Activated CD4-positive, alpha-beta T cell treated with anti-CD3 and anti-CD28 coated beads, Interleukin-2, amount 10 ng/mL, durations not matched to agents 24 days and 14 days (primary cell): ENCODE data around the gene NEDD4L. TPM values are rescaled to one million over a fixed set of nuclear protein-coding genes. Genes with fewer than 3 reads are reported as not detected.

ENCODE experiments used
- DNase-seq: peaks from one replicate; pipeline ENCODE4 v3.0.0; 2022
- H3K27ac Mint-ChIP-seq: one replicate; pipeline ENCODE4 v1.8.0; 2022; ENCODE audit warnings: mild to moderate bottlenecking, mixed read lengths
- H3K27me3 Mint-ChIP-seq: one replicate; pipeline ENCODE4 v1.8.0; 2022; ENCODE audit warnings: mixed read lengths
- H3K36me3 Mint-ChIP-seq: one replicate; pipeline ENCODE4 v1.8.0; 2022; ENCODE audit warnings: low read depth, mild to moderate bottlenecking, mixed read lengths
- H3K4me1 Mint-ChIP-seq: one replicate; pipeline ENCODE4 v1.8.0; 2021; ENCODE audit warnings: mixed read lengths
- H3K4me3 Mint-ChIP-seq: one replicate; pipeline ENCODE4 v1.8.0; 2022; ENCODE audit warnings: mild to moderate bottlenecking, moderate library complexity, mixed read lengths
- H3K9me3 Mint-ChIP-seq: one replicate; pipeline ENCODE4 v1.8.0; 2021; ENCODE audit warnings: mixed read lengths
- intact Hi-C: fragments of 100-400 bp; cut with micrococcal nuclease; formaldehyde crosslinking; loops from one replicate; pipeline ENCODE4 v1.15.1; 2023
- total RNA-seq: library from RNA; stranded (reverse); gene quantifications from 2 replicates; pipeline ENCODE4 v1.2.3, GENCODE V29; 2022

Gene NEDD4L
- total RNA-seq, 1 donor from 2014 or later = 4.2 TPM

- Mint-ChIP-seq H3K4me3 (no peak overlapping the region), H3K9me3 (no peaks in the 10 kb centered on the region), H3K36me3 (no peaks in the 10 kb centered on the region), H3K27me3 (peaks cover 1% of the 10 kb centered on the region), H3K27ac (no peak overlapping the region), H3K4me1 (no peaks in the 10 kb centered on the region)
- DNase-seq = no peak
- intact Hi-C loops = no loop called here
Measured at GRCh38 chr18:58337686-58338085, 293.7 kb downstream of the NEDD4L start.

GRCh38 chr18:58338141-58338540, 294.1 kb downstream of the NEDD4L start:
- H3K27me3 Mint-ChIP-seq = peaks cover 1% of the 10 kb centered on the region
- H3K9me3 Mint-ChIP-seq = no peaks in the 10 kb centered on the region
- H3K4me1 Mint-ChIP-seq = no peaks in the 10 kb centered on the region
- intact Hi-C loops = no loop called here
- no peaks in the 10 kb centered on the region for H3K36me3 Mint-ChIP-seq
- H3K4me3 Mint-ChIP-seq = no peak overlapping the region
- DNase-seq = no peak
- H3K27ac Mint-ChIP-seq = no peak overlapping the region

- Mint-ChIP-seq H3K27me3 (peaks cover 1% of the 10 kb centered on the region), H3K4me1 (no peaks in the 10 kb centered on the region), H3K27ac (no peak overlapping the region), H3K36me3 (no peaks in the 10 kb centered on the region), H3K9me3 (no peaks in the 10 kb centered on the region), H3K4me3 (no peak overlapping the region)
- DNase-seq = no peak
- intact Hi-C loops = no loop called here
Measured at GRCh38 chr18:58338961-58339592, 295.1 kb downstream of the NEDD4L start.

GRCh38 chr18:58339890-58340289, 295.9 kb downstream of the NEDD4L start:
- H3K4me1 Mint-ChIP-seq = no peaks in the 10 kb centered on the region
- no peaks in the 10 kb centered on the region for H3K27me3 Mint-ChIP-seq
- H3K36me3 Mint-ChIP-seq = no peaks in the 10 kb centered on the region
- H3K9me3 Mint-ChIP-seq = no peaks in the 10 kb centered on the region
- intact Hi-C loops = no loop called here
- no peak overlapping the region for H3K27ac Mint-ChIP-seq
- H3K4me3 Mint-ChIP-seq = no peak overlapping the region
- DNase-seq = no peak

- Mint-ChIP-seq H3K4me3 (no peak overlapping the region), H3K36me3 (no peaks in the 10 kb centered on the region), H3K9me3 (no peaks in the 10 kb centered on the region), H3K4me1 (no peaks in the 10 kb centered on the region), H3K27me3 (no peaks in the 10 kb centered on the region), H3K27ac (no peak overlapping the region)
- no peak for DNase-seq
- intact Hi-C loops = no loop called here
Measured at GRCh38 chr18:58341916-58342315, 297.9 kb downstream of the NEDD4L start.

GRCh38 chr18:58344080-58344670, 300.1 kb downstream of the NEDD4L start:
- Mint-ChIP-seq H3K4me1 (no peaks in the 10 kb centered on the region), H3K27ac (no peak overlapping the region), H3K4me3 (no peak overlapping the region), H3K36me3 (no peaks in the 10 kb centered on the region), H3K27me3 (no peaks in the 10 kb centered on the region), H3K9me3 (no peaks in the 10 kb centered on the region)
- no peak for DNase-seq
- intact Hi-C loops = no loop called here

DNA sequence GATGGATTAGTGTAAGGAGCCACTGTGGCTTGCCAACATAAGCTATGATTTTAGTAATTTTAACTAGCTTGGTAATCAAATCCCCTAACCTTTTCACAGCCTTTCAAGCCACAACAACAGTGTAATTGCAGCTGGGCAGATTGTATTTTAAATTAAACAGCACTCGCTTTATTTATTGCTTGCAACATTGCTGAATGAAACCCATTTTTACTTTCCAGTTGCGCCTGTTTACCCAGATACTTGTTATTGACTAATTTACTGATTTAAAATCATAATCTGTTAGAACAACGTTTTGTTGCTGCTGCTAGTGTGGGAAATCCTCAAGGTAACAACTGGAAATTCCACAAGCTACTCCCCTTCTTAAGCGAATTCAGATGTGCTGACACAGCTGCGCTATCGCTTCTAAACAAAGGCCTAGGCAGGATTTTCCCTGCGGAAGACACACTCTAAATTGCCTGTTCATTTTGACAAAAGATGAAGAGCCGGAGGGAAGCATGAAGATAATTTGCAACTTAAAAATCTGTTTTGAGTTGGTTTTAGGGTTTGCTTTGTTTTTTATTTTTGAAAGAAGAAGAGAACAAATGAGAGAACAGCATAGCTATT, 300.9 kb downstream of the NEDD4L start:
- Mint-ChIP-seq H3K4me1 (no peaks in the 10 kb centered on the region), H3K27me3 (no peaks in the 10 kb centered on the region), H3K4me3 (no peak overlapping the region), H3K9me3 (no peaks in the 10 kb centered on the region), H3K36me3 (no peaks in the 10 kb centered on the region), H3K27ac (no peak overlapping the region)
- no peak for DNase-seq
- intact Hi-C loops = no loop called here

- Mint-ChIP-seq H3K36me3 (no peaks in the 10 kb centered on the region), H3K4me3 (no peak overlapping the region), H3K9me3 (no peaks in the 10 kb centered on the region), H3K4me1 (no peaks in the 10 kb centered on the region), H3K27me3 (no peaks in the 10 kb centered on the region), H3K27ac (no peak overlapping the region)
- DNase-seq = no peak
- intact Hi-C loops = no loop called here
Measured at GRCh38 chr18:58345875-58346274, 301.8 kb downstream of the NEDD4L start.

DNA sequence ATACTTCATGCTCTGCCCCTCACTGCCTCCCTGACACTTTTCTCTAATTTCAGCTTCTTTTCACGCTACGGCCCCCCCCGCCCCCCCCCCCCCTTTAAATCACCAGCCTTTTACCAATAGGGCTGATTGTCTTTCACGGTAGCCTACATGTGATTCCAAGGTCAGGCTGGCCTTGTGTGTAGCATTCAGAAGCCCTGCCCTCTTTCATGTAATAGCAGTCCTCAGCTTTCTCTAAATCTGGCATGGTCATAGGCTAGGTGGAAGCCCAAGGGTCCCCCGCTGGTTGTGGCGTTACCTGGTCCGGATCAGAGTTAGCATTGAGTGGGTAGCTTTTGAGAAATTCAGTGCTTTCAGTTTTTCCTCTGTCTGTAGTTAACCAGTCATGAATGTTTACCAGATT, 303.1 kb downstream of the NEDD4L start:
- no peaks in the 10 kb centered on the region for H3K4me1 Mint-ChIP-seq
- DNase-seq = no peak
- no peaks in the 10 kb centered on the region for H3K27me3 Mint-ChIP-seq
- H3K27ac Mint-ChIP-seq = no peak overlapping the region
- no peaks in the 10 kb centered on the region for H3K9me3 Mint-ChIP-seq
- intact Hi-C loops = no loop called here
- H3K36me3 Mint-ChIP-seq = no peaks in the 10 kb centered on the region
- H3K4me3 Mint-ChIP-seq = no peak overlapping the region

DNA sequence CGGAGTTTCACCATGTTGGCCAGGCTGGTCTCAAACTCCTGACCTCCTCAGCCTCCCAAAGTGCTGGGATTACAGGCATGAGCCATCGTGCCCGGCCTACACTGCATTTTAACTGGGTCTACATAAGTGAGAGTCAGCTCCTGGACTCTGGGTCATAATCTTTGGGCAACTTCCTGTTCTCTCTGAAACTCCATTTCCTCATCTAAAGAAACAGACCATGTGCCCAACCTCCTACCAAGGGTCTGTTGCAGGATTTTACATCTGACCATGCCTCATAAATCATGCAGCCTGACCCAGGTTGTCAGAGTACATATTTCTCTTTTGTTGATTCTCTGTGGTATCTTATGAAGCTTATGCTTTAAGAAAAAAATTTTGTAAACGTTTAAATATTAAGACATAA, 304.5 kb downstream of the NEDD4L start:
- H3K27ac Mint-ChIP-seq = no peak overlapping the region
- intact Hi-C loops = no loop called here
- DNase-seq = no peak
- no peaks in the 10 kb centered on the region for H3K36me3 Mint-ChIP-seq
- H3K27me3 Mint-ChIP-seq = no peaks in the 10 kb centered on the region
- H3K4me1 Mint-ChIP-seq = no peaks in the 10 kb centered on the region
- H3K9me3 Mint-ChIP-seq = no peaks in the 10 kb centered on the region
- H3K4me3 Mint-ChIP-seq = no peak overlapping the region

- intact Hi-C loops = no loop called here
- H3K27me3 Mint-ChIP-seq = no peaks in the 10 kb centered on the region
- no peak for DNase-seq
- no peaks in the 10 kb centered on the region for H3K4me1 Mint-ChIP-seq
- no peaks in the 10 kb centered on the region for H3K36me3 Mint-ChIP-seq
- H3K9me3 Mint-ChIP-seq = no peaks in the 10 kb centered on the region
- no peak overlapping the region for H3K27ac Mint-ChIP-seq
- H3K4me3 Mint-ChIP-seq = no peak overlapping the region
Measured at GRCh38 chr18:58348951-58349350, 304.9 kb downstream of the NEDD4L start.

DNA sequence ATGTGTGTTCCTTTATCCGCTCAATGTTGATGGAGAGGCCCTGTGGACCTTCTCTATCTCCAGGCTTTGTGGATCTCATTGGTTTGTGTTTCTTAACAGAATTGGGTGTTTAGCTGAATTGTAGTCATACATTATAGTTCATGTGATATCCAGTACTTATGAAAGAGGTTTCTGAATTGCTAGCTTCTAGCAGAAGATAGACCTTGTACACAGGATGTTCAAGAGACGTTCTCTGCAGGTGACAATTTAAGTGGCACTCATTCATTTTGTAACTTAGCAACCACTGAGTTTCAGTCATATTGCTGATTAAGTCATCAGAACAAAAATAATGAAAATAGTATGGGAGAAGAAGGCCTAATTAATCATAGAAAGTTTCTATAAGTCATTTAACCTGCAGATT, 305.6 kb downstream of the NEDD4L start:
- Mint-ChIP-seq H3K27me3 (no peaks in the 10 kb centered on the region), H3K4me1 (no peaks in the 10 kb centered on the region), H3K9me3 (no peaks in the 10 kb centered on the region), H3K27ac (no peak overlapping the region), H3K36me3 (no peaks in the 10 kb centered on the region), H3K4me3 (no peak overlapping the region)
- DNase-seq = no peak
- intact Hi-C loops = no loop called here

DNA sequence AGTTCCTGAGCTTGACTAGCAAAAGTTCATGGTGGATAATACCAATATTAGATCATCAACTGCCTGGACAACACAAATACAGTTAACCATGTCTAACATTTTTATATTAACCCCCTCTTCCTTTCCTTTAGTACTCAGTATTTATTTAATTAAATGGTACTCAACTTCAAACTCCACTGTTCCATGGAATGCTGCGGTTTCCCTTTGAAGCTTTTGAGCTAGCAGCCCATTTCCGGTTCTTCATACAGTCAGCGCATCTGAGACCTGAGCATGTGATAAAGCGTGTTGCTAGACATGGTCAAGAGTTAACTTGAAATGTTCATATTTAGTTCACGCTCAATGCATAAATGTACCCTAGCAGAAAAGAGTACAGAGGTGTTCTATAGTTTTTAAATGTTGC, 306.5 kb downstream of the NEDD4L start:
- no peaks in the 10 kb centered on the region for H3K4me1 Mint-ChIP-seq
- no peak overlapping the region for H3K27ac Mint-ChIP-seq
- intact Hi-C loops = no loop called here
- no peaks in the 10 kb centered on the region for H3K9me3 Mint-ChIP-seq
- H3K27me3 Mint-ChIP-seq = no peaks in the 10 kb centered on the region
- H3K4me3 Mint-ChIP-seq = no peak overlapping the region
- H3K36me3 Mint-ChIP-seq = no peaks in the 10 kb centered on the region
- DNase-seq = no peak

GRCh38 chr18:58351776-58352175, 307.8 kb downstream of the NEDD4L start:
- Mint-ChIP-seq H3K9me3 (no peaks in the 10 kb centered on the region), H3K36me3 (no peaks in the 10 kb centered on the region), H3K27ac (no peak overlapping the region), H3K27me3 (no peaks in the 10 kb centered on the region), H3K4me3 (no peak overlapping the region), H3K4me1 (no peaks in the 10 kb centered on the region)
- intact Hi-C loops = no loop called here
- no peak for DNase-seq

DNA sequence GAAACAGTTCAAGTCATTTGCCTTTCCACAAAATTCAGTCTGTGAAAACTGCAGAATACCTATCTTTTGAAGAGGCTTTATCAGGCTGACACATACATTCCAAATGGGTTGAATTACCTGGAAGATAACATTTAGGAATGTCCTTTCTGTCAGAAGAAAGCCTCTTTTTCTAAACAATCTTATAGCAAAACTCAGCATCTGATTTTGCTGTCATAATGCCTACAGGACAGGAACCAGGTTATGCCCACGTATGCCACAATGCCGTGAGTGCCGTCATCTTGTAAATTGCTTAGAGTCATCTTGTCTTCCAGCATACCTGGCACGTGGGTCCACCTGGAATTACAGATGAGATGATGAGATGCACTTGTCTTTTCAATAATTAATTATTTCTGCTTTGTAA, 309.6 kb downstream of the NEDD4L start:
- no peak overlapping the region for H3K27ac Mint-ChIP-seq
- no peaks in the 10 kb centered on the region for H3K36me3 Mint-ChIP-seq
- no peak for DNase-seq
- no peaks in the 10 kb centered on the region for H3K27me3 Mint-ChIP-seq
- H3K4me1 Mint-ChIP-seq = no peaks in the 10 kb centered on the region
- H3K4me3 Mint-ChIP-seq = no peak overlapping the region
- intact Hi-C loops = no loop called here
- H3K9me3 Mint-ChIP-seq = no peaks in the 10 kb centered on the region
